Right ventricle myocardium superior (tissue), 1 donor: Measurements from ENCODE around the gene NYAP2. TPM values are rescaled to one million over a fixed set of nuclear protein-coding genes. Genes with fewer than 3 reads are reported as not detected.

Experiments used
- ATAC-seq: fragments of 200-7000 bp; cut with Tn5 transposase; one replicate; pipeline ENCODE4 v1.9.1; 2020; ENCODE audit warnings: mild to moderate bottlenecking; ENCODE audit not compliant: poor library complexity
- DNase-seq: peaks from one replicate; pipeline ENCODE4 v3.0.0-alpha.2; 2020
- intact Hi-C: fragments of 100-400 bp; cut with DNase I; formaldehyde crosslinking; loops from one replicate; pipeline ENCODE4 v1.11.2; 2022
- total RNA-seq: library from RNA; stranded (reverse); fragmentation: NEBNext Ultra II Directional; extraction: Animal tissue kit (Norgen Biotek cat#: 25700); gene quantifications from one replicate; pipeline ENCODE4 v1.2.1, GENCODE V29; 2021
- donor health status: DM: no; HTN: yes; CAD: no; lungs with severe emphysema.

NYAP2 gene
- total RNA-seq, 1 donor from 2014 or later: not detected

DNA sequence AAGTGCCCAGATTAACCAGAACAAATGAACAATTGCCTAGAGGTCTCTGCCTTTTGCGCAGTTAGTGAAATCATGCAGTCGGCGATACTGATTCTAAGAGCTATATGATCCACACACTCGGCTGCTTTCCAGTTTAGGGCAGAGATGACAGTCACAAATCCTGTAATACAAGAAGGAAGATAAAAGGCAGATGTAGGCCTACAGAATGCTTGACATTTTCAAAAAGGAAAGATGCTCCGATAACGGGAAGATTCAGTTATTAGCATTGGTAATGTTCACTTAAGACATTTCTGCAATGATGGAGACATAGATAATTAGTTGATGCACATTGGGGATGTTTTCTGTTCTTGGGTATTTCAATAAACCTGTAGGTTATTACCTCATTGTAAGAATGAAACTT is 19.5 kb downstream of the NYAP2 start:
- intact Hi-C loops: no loop called here
- DNase-seq (no peak), ATAC-seq (no peak)

- ATAC-seq (no peak), DNase-seq (no peak)
- intact Hi-C loops: no loop called here
Measured at GRCh38 chr2:225422145-225422544, 22.6 kb downstream of the NYAP2 start.

- intact Hi-C loops: no loop called here
- ATAC-seq: no peak
Measured at GRCh38 chr2:225425284-225425683, 25.8 kb downstream of the NYAP2 start.

DNA sequence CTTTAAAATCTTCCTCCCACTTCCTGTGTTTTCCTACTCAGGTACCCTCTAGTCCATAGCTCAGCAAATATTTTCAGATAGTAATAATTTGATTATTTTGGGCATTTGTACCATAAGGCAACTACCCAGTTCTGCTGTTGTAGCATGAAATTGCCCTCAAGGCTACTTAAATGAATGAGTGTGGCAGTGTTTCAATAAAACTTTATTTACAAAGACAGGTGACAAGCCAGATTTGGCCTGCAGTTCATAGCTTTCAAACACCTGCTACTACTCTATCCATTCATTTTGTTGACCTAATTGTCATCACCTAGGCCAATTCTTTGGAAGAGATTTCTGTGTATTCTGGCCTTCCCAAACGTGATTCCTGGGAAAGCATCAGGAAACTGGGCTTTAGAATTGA is 28.9 kb downstream of the NYAP2 start:
- intact Hi-C loops: no loop called here
- DNase-seq: no peak
- no peak for ATAC-seq

More at GRCh38 chr2:225425284-225425683, 25.8 kb downstream of the NYAP2 start:
- DNase-seq: no peak

DNA sequence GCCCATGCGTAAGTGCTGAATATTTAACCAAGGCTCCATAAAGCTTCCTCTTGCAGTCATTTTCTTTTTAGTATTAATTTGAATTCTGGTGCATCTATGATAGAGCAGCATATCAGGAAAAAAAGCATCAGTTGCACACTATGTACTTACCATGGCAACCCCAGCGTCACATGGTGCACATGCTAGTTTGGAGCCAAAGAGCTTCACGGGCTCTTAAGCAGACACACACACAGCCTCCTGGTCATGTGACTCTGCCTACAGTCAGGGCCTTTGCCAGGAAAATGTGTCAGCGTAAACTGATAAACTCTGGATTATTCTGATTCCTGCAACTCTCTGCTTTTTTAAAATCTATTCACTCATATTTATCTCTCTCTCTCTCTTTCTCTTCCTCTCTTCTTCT is 30.2 kb downstream of the NYAP2 start:
- no peak for DNase-seq
- ATAC-seq: no peak
- intact Hi-C loops: no loop called here

- ATAC-seq (no peak), DNase-seq (no peak)
- intact Hi-C loops: no loop called here
Measured at GRCh38 chr2:225431105-225431863, 31.8 kb downstream of the NYAP2 start.

- DNase-seq (no peak), ATAC-seq (no peak)
- intact Hi-C loops: no loop called here
Measured at GRCh38 chr2:225434014-225434413, 34.5 kb downstream of the NYAP2 start.

GRCh38 chr2:225437319-225437718 is 37.8 kb downstream of the NYAP2 start:
- DNase-seq (no peak), ATAC-seq (no peak)
- intact Hi-C loops: no loop called here

DNA sequence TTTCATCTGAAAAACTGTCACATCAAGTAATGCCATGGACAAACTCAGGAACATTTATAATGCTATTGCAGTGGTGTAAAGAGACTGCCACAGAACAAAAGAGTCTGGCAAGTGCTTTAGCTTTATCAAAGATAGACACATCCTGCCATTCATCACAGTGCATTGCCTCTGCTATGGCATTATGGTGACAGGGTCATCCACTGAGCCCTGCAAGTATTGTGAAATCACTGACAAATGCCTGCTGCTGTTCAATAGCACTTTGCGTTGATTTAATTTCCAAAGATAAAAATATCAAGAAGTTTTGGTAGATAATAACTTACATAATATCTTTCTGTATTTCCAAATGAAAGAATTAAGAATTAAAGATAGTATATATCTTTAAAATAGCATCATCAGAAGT is 38.7 kb downstream of the NYAP2 start:
- DNase-seq (no peak), ATAC-seq (no peak)
- intact Hi-C loops: no loop called here

DNA sequence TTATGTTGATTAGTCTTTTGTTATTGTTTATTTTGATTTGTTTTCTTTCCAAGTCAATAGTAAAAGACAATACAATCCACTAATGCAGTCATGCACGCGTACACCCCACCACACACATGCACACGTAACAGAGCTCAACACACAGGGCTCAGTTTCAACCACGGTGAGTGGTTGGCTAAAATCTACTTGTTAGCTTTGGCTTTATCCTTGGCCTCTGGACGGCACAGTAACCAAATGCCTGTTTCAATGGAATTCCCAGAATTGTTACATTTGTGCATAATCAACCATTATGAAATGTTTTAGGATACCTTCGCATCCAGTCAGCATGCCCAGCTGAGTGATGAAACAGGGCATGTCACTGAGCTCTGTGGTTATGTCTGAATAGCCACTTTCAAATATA is 53.2 kb downstream of the NYAP2 start:
- ATAC-seq (no peak), DNase-seq (no peak)
- intact Hi-C loops: no loop called here

GRCh38 chr2:225454412-225454811 is 54.9 kb downstream of the NYAP2 start:
- intact Hi-C loops: no loop called here
- ATAC-seq: no peak

GRCh38 chr2:225456619-225457260 is 57.2 kb downstream of the NYAP2 start:
- no peak for ATAC-seq
- intact Hi-C loops: no loop called here

More at GRCh38 chr2:225454412-225454811, 54.9 kb downstream of the NYAP2 start:
- DNase-seq: no peak

GRCh38 chr2:225457482-225457881 is 58.0 kb downstream of the NYAP2 start:
- intact Hi-C loops: no loop called here
- ATAC-seq (no peak), DNase-seq (no peak)

More at GRCh38 chr2:225456619-225457260, 57.2 kb downstream of the NYAP2 start:
- no peak for DNase-seq

DNA sequence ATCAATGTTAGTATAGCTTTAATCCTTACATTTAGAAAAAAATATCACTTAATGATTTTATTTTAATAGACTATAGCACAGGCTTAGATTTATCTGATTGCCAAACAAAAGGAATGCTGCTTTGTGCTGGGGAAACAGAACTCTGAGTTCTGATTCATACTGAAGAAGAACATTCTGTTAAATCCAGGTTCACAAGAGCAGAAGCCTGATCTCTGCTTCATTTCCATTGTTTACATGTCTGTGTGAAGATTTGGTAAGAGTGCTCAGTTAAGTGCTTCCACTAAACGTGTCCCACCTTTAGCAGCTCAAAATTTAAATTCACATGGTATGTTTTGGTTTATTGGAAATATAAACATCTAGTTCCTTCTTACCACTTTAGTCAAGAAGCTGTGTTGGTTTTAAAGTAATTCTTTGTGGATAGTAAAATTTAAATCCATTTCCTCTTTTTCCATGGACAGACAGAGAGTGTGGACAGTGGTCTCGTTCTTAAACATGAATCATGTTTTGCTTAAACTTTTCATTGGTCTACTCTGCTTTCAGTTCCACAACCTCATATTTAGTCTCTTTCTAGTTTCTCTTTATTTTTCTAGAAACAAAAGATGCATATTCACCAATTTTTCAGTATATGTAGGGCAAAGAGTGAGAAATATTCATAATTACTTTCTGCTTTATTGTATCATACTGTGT is 59.1 kb downstream of the NYAP2 start:
- intact Hi-C loops: no loop called here
- ATAC-seq (no peak), DNase-seq (no peak)

GRCh38 chr2:225462417-225462816 is 62.9 kb downstream of the NYAP2 start:
- DNase-seq: no peak
- intact Hi-C loops: no loop called here
- no peak for ATAC-seq

DNA sequence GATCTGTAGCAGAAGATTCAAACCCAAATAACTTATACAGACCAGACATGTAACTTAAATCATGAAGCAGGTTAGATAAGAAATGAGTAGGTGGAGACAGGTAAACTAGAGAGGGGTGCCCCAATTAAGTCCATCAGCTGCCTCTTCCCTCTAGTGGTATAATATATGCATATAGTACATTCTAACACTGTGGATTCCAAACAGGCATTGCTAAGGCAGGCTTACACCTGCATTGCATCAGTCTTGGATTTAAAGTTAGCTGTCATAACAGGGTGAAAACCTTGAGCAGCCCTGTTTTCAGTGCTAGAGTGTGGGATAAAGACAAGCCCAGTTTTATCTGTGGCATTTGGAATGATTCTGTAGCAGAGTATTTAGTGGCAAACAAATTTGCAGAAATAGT is 63.4 kb downstream of the NYAP2 start:
- intact Hi-C loops: no loop called here
- DNase-seq (no peak), ATAC-seq (no peak)

- intact Hi-C loops: no loop called here
- ATAC-seq (no peak), DNase-seq (no peak)
Measured at GRCh38 chr2:225463449-225463848, 63.9 kb downstream of the NYAP2 start.

DNA sequence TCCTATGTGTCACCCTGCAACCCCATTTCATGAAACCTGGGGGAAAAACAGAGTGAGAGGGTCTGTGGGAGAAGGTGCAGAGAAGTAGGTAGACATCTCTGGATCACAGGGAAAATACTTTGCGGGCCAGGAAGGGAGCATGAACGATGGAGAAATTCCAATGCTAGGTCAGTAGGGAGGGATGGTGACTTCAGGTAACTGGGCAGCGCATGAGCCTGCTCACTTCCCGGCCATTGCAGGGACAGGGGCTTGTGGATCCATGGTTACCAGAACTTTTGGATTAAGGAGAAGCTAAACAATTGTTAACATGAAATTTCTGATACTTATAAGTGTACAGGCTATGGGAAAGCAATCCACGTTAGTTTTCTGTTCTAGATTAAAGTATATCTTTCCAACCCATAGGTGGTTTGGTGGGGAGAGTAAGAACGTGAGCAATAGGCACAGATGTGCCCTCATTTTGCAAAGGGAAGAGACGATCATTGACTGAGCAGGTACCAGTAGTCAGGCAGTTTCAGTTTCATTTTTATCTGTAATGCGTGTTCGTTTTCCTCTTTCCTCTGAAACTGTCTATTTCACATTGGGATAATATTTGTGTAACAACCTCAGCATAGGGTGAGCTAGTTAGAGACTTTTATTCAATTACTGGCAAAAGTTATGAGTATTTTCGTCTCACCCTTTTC is 65.0 kb downstream of the NYAP2 start:
- intact Hi-C loops: no loop called here
- DNase-seq: no peak
- no peak for ATAC-seq

DNA sequence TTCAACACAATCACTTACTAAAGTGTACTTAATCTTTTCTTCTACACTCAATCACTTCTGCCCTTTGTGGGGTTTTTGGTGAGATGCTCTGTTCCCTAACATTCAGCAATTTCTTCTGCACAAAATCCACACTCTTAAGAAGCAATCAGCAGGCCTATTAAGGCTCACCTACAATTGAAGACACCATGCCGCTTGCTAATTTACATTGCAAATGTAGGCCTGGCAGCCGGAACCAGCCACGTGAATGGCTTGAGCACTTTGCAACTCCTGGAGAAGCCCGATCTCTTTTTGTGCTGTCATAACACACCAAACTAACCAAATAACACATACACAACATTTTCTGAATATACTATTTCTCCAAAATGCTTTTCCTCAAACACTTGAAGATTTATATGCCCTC is 66.3 kb downstream of the NYAP2 start:
- DNase-seq: no peak
- intact Hi-C loops: no loop called here
- ATAC-seq: no peak
